Measurements from ENCODE around the gene SLC1A5.

Gene SLC1A5

GRCh38 chr19:46726971-46727501, 61.4 kb downstream of the SLC1A5 start:
- DNase-seq (ENCODE audit: low read depth in 3 of 3, low spot score in 1 of 3): no peak

DNA sequence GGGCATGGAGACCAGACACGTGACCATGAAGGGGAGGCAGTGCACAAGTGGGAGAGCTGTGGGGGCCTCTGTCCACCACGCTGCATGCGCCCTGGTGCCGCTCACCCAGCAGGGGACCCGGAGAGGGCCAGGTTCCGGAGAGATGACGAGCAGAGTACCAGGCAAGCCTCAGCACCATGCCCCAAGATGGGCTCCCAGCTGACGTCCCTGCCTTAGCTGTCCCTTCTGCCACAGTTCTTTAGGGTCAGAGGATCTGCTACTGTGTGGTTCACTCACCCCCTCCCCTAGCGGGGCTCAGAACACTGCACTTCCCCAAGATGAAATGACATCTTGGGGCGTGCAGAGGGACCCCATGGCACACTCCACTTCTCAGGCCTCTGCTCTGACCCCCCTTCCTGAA, 61.8 kb downstream of the SLC1A5 start:
- no peak for DNase-seq (ENCODE audit: low read depth in 3 of 3, low spot score in 1 of 3)

GRCh38 chr19:46725859-46726393, 62.5 kb downstream of the SLC1A5 start:
- DNase-seq (ENCODE audit: low read depth in 3 of 3, low spot score in 1 of 3): no peak

DNA sequence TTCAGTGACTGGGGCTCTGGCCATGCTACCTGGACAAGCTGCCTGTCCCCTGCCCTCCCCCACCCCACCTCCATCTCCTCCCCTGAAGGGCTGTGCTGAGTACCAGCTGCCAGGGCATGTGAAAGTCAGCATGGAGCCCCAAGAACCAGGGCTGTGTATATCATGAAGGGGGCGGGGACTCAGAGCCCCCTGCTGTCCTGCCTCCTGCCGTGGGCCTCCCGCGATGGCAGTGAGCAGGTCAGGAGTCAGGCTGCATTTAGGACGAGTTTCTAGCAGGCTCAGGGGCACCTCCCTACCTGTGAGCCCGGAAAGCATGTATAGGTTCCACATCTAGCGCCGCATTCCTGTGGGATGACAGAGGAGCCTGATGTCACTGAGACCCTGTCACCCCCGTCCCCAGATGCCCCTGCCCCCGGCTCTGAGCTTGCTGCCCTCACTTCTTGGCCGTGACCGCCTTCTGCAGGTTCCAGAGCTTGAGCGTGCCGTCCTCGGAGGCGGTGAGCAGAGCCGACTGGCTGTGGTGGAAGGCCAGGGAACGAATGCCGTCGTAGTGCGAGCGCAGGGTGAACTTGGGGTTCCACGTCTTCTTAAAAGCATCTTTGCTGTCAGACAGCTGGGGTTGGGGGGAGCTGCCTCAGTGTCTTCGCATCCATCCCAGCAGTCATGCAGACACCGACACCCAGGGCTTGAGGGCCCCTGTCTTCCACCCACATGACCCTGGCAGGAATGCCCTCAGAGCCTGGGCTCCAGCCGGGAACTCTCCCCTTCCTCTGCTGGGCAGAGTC, 63.2 kb downstream of the SLC1A5 start:
- DNase-seq (ENCODE audit: low read depth in 3 of 3, low spot score in 1 of 3): no peak
